Lung (tissue), 12 donors: Measurements from ENCODE around the gene TAMALIN. TPM values are rescaled to one million over a fixed set of nuclear protein-coding genes. Genes with fewer than 3 reads are reported as not detected.

ENCODE experiments used
- ATAC-seq: fragments of 200-7000 bp; cut with Tn5 transposase; one replicate; pipeline ENCODE4 v1.9.1; 2020; ENCODE audit warnings: moderate number of reproducible peaks; ENCODE audit not compliant: insufficient read depth, low FRiP score
- DNase-seq, 3 donors: peaks; one replicate each; pipeline ENCODE4 v3.0.0-alpha.2; 2013 to 2017
- H3K27ac ChIP-seq, 2 donors: one replicate each; pipeline ENCODE4 v1.5.1; 2013; ENCODE audit warnings: mild to moderate bottlenecking in 2 of 2, moderate library complexity in 2 of 2, control low read depth in 1 of 2, inconsistent platforms in 1 of 2, low read depth in 1 of 2, low read length in 1 of 2
- H3K27me3 ChIP-seq, 3 donors: one replicate each; pipeline ENCODE4 v1.5.1; 2013; ENCODE audit warnings: low read length in 2 of 3; ENCODE audit not compliant: control insufficient read depth in 3 of 3, insufficient read depth in 3 of 3
- H3K36me3 ChIP-seq, 4 donors: one replicate each; pipeline ENCODE4 v1.5.1; 2013; ENCODE audit warnings: low read length in 4 of 4, mild to moderate bottlenecking in 1 of 4, moderate library complexity in 1 of 4; ENCODE audit not compliant: control insufficient read depth in 4 of 4, insufficient read depth in 4 of 4
- H3K4me1 ChIP-seq, 5 donors: one replicate each; pipeline ENCODE4 v1.5.1; 2013; ENCODE audit warnings: low read length in 5 of 5, mild to moderate bottlenecking in 2 of 5, moderate library complexity in 1 of 5; ENCODE audit not compliant: control insufficient read depth in 5 of 5, insufficient read depth in 5 of 5
- H3K4me3 ChIP-seq: one replicate; pipeline ENCODE4 v1.5.1; 2013; ENCODE audit warnings: mild to moderate bottlenecking, control low read depth, moderate library complexity
- H3K9ac ChIP-seq, 2 donors: one replicate each; pipeline ENCODE4 v1.5.1; 2013; ENCODE audit warnings: low read length in 2 of 2, control low read depth in 1 of 2; ENCODE audit not compliant: insufficient read depth in 1 of 2
- H3K9me3 ChIP-seq, 4 donors: one replicate each; pipeline ENCODE4 v1.5.1; 2013; ENCODE audit warnings: low read length in 3 of 4, mild to moderate bottlenecking in 1 of 4, moderate library complexity in 1 of 4; ENCODE audit not compliant: control insufficient read depth in 4 of 4, insufficient read depth in 3 of 4
- CTCF ChIP-seq: IDR thresholded peaks from 2 replicates; pipeline ENCODE4 v1.5.1; 2012; ENCODE audit warnings: mild to moderate bottlenecking; ENCODE audit errors: control extremely low read depth, extremely low read depth
- WGBS, 2 donors: extraction: QIAGEN DNeasy Blood & Tissue Kit; methylation state at CpG; one replicate each; pipeline ENCODE4 v1.1.7; 2013; 5-methylcytosine and 5-hydroxymethylcytosine counted together
- polyA plus RNA-seq, 2 donors: library from polyadenylated mRNA; stranded (reverse); fragments of 200-250 nt; gene quantifications; one replicate each; pipeline ENCODE4 v1.2.1, GENCODE V29; 2013
- total RNA-seq, 2 donors: library from RNA; depleted of rRNA in 1 of 2; stranded (reverse); fragments of >200 nt in 1 of 2; gene quantifications; one replicate each; pipeline ENCODE4 v1.2.1, GENCODE V29; 2014 to 2021
- donor health status: control.
- donor health status: control.
- donor health status: Bipolar disorder and iron deficiency.
- donor health status: healthy.
- donor health status: DM: yes; HTN: yes; CAD: no.

The TAMALIN gene
- total and polyA plus RNA-seq, 4 donors = 31.4 to 84.0 (median 60.4) TPM

GRCh38 chr12:52029685-52030084 is 22.9 kb downstream of the TAMALIN start:
- peak; percentile 56 to 69 (median 63) for DNase-seq
- no peaks in the 10 kb centered on the region for H3K27me3 ChIP-seq
- no peaks in the 10 kb centered on the region for H3K36me3 ChIP-seq
- no peak overlapping the region for H3K27ac ChIP-seq
- peaks cover 5 to 29% (median 9%) of the 10 kb centered on the region in 5 donors for H3K4me1 ChIP-seq
- no peak overlapping the region for H3K9ac ChIP-seq
- WGBS, 2 donors = 59 to 66% methylated on average over 4 of the region's 4 CpGs
- no peaks in the 10 kb centered on the region for H3K9me3 ChIP-seq
- H3K4me3 ChIP-seq = no peak overlapping the region
- TF ChIP-seq CTCF = no peak
- no peak for ATAC-seq

- peaks cover 5 to 25% (median 10%) of the 10 kb centered on the region in 5 donors for H3K4me1 ChIP-seq
- H3K27me3 ChIP-seq = no peaks in the 10 kb centered on the region
- 7 to 8% methylated on average over 5 of the region's 5 CpGs for WGBS, 2 donors
- no peaks in the 10 kb centered on the region for H3K9me3 ChIP-seq
- H3K4me3 ChIP-seq = no peak overlapping the region
- peak; percentile 86 to 95 (median 94) for DNase-seq
- no peaks in the 10 kb centered on the region for H3K36me3 ChIP-seq
- no peak for ATAC-seq
- no peak for TF ChIP-seq CTCF
- H3K9ac ChIP-seq = peak overlapping the region in 1 of 2 donors; percentile 82
- H3K27ac ChIP-seq = peak overlapping the region; percentile 81 to 94
Observed at GRCh38 chr12:52032446-52032803, 25.7 kb downstream of the TAMALIN start.

- H3K27me3 ChIP-seq = no peaks in the 10 kb centered on the region
- no peaks in the 10 kb centered on the region for H3K36me3 ChIP-seq
- 0 to 1% methylated on average over 48 of the region's 48 CpGs for WGBS, 2 donors
- H3K4me1 ChIP-seq = peaks cover 5 to 29% (median 10%) of the 10 kb centered on the region in 5 donors
- TF ChIP-seq CTCF = no peak
- ATAC-seq (peak; percentile 96), DNase-seq (peak; percentile 98 to 99 (median 99))
- H3K9ac ChIP-seq = peak overlapping the region in 1 of 2 donors; percentile 83
- H3K9me3 ChIP-seq = no peaks in the 10 kb centered on the region
- no peak overlapping the region for H3K4me3 ChIP-seq
- peak overlapping the region; percentile 90 to 94 for H3K27ac ChIP-seq
Observed at GRCh38 chr12:52032804-52033445, 26.2 kb downstream of the TAMALIN start.
